B cell (primary cell): ENCODE data around the gene UBE2Q1.

Source experiments
- EZH2 ChIP-seq: IDR thresholded peaks from 2 replicates; pipeline ENCODE4 v1.6.1; 2012; ENCODE audit warnings: borderline replicate concordance, low read depth, mild to moderate bottlenecking, moderate library complexity, low read length; ENCODE audit not compliant: insufficient read depth, poor library complexity, severe bottlenecking
- TF ChIP-seq, protein P1 (sequence below): fragments of 200-600 bp; IDR thresholded peaks from one replicate; pipeline ENCODE4 v1.8.0; 2022; ENCODE audit warnings: antibody characterized with exemption, mild to moderate bottlenecking

DNA sequence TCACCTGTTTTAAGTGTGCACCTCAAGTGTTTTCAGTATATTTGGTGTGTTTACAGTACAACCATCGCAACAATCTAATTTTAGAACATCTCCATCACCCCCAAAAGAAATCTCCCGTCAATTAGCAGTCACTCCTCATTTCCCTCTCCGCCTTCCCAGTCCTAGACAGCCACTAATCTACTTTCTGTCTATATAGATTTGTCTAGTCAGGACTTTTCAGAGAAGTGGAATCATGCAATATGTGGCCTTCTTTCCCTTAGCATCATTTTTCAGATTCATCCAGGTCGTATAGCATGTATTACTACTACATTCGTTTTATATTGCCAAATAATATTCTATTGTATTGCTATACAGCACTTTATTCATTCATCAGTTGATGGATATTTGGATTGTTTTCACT, 54.6 kb downstream of the UBE2Q1 start:
- TF ChIP-seq EZH2: no peak
- TF ChIP-seq, protein P1, sequence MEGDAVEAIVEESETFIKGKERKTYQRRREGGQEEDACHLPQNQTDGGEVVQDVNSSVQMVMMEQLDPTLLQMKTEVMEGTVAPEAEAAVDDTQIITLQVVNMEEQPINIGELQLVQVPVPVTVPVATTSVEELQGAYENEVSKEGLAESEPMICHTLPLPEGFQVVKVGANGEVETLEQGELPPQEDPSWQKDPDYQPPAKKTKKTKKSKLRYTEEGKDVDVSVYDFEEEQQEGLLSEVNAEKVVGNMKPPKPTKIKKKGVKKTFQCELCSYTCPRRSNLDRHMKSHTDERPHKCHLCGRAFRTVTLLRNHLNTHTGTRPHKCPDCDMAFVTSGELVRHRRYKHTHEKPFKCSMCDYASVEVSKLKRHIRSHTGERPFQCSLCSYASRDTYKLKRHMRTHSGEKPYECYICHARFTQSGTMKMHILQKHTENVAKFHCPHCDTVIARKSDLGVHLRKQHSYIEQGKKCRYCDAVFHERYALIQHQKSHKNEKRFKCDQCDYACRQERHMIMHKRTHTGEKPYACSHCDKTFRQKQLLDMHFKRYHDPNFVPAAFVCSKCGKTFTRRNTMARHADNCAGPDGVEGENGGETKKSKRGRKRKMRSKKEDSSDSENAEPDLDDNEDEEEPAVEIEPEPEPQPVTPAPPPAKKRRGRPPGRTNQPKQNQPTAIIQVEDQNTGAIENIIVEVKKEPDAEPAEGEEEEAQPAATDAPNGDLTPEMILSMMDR: no peak
